SK-N-SH (cell line): ENCODE results near the gene AGT. TPM values are rescaled to one million over a fixed set of nuclear protein-coding genes. Genes with fewer than 3 reads are reported as not detected.

ENCODE experiments used
- CTCF ChIA-PET: fragments of 300-600, 350-600 bp; formaldehyde crosslinking; extraction: SDS; loops from one replicate; lab custom pipeline; 2021; lab: Yijun Ruan, JAX
- POLR2A ChIA-PET: fragments of 350-600 bp; sonication (Branson Sonifier 250); formaldehyde crosslinking; extraction: SDS; loops from one replicate; lab custom pipeline; 2020; ENCODE audit warnings: antibody characterized with exemption, inconsistent platforms; lab: Yijun Ruan, JAX
- DNase-seq: peaks from one replicate; pipeline ENCODE4 v3.0.0; 2012
- H2AFZ ChIP-seq: fragments of 200-600 bp; sonication (generic); 2 replicates; pipeline ENCODE4 v1.8.1; 2016; ENCODE audit warnings: antibody characterized with exemption, mild to moderate bottlenecking, low read depth
- H3F3A ChIP-seq: fragments of 200-600 bp; sonication (generic); replicated peaks from 2 replicates; pipeline ENCODE3; 2016; ENCODE audit warnings: antibody characterized with exemption, mild to moderate bottlenecking; ENCODE audit not compliant: insufficient read depth
- H3K27ac ChIP-seq, 2 experiments: fragments of 200-500 bp in 1 of 2; fragments of 200-600 bp in 1 of 2; sonication (Bioruptor generic) in 1 of 2; sonication (generic), shearing (Covaris generic) in 1 of 2; 2 replicates each; pipeline versions ENCODE4 v1.5.1 to v1.6.1; 2014 to 2016; ENCODE audit warnings: low read depth in 2 of 2, inconsistent platforms in 1 of 2, low read length in 1 of 2, mild to moderate bottlenecking in 1 of 2, mixed read lengths in 1 of 2
- H3K27me3 ChIP-seq: fragments of 200-600 bp; sonication (generic), shearing (Covaris generic); 2 replicates; pipeline ENCODE4 v1.6.1; 2016; ENCODE audit warnings: mixed run types; ENCODE audit not compliant: insufficient read depth
- H3K36me3 ChIP-seq, 2 experiments: fragments of 200-500 bp in 1 of 2; fragments of 200-600 bp in 1 of 2; sonication (Bioruptor generic) in 1 of 2; sonication (generic) in 1 of 2; replicated peaks in 1 of 2; 2 replicates each; pipeline versions ENCODE3 to v1.5.1; 2014 to 2016; ENCODE audit warnings: low read length in 1 of 2, mild to moderate bottlenecking in 1 of 2; ENCODE audit not compliant: insufficient read depth in 2 of 2, control insufficient read depth in 1 of 2
- H3K4me1 ChIP-seq, 2 experiments: fragments of 200-500 bp in 1 of 2; fragments of 200-600 bp in 1 of 2; sonication (Bioruptor generic) in 1 of 2; sonication (generic), shearing (Covaris generic) in 1 of 2; 2 replicates each; pipeline versions ENCODE4 v1.5.1 to v1.6.1; 2014 to 2016; ENCODE audit warnings: low read depth in 1 of 2, low read length in 1 of 2, mixed run types in 1 of 2; ENCODE audit not compliant: insufficient read depth in 2 of 2, control insufficient read depth in 1 of 2
- H3K4me2 ChIP-seq: fragments of 200-600 bp; sonication (generic), shearing (Covaris generic); 2 replicates; pipeline ENCODE4 v1.6.1; 2017; ENCODE audit warnings: mixed run types
- H3K4me3 ChIP-seq, 2 experiments: fragments of 200-500 bp in 1 of 2; fragments of 200-600 bp in 1 of 2; sonication (Bioruptor generic) in 1 of 2; sonication (generic), shearing (Covaris generic) in 1 of 2; 2 replicates each; pipeline versions ENCODE4 v1.5.1 to v1.8.1; 2014 to 2016; ENCODE audit warnings: low read depth in 2 of 2, inconsistent platforms in 1 of 2, low read length in 1 of 2, mild to moderate bottlenecking in 1 of 2, mixed read lengths in 1 of 2, moderate library complexity in 1 of 2
- H3K79me2 ChIP-seq: fragments of 200-600 bp; sonication (generic); 2 replicates; pipeline ENCODE4 v1.8.1; 2017; ENCODE audit warnings: mild to moderate bottlenecking; ENCODE audit not compliant: insufficient read depth
- H3K9ac ChIP-seq: fragments of 200-600 bp; sonication (generic); 2 replicates; pipeline ENCODE4 v1.6.1; 2017; ENCODE audit warnings: mixed run types
- H3K9me2 ChIP-seq: fragments of 200-600 bp; sonication (generic); 2 replicates; pipeline ENCODE4 v1.6.1; 2017; ENCODE audit warnings: mixed run types
- H3K9me3 ChIP-seq: fragments of 200-600 bp; sonication (generic); 2 replicates; pipeline ENCODE4 v1.6.1; 2017; ENCODE audit warnings: mixed run types, mild to moderate bottlenecking, moderate library complexity
- H4K20me1 ChIP-seq: fragments of 200-600 bp; sonication (generic); 2 replicates; pipeline ENCODE4 v1.6.1; 2017; ENCODE audit warnings: mild to moderate bottlenecking, mixed run types; ENCODE audit not compliant: insufficient read depth
- CHD2 ChIP-seq: fragments of 150-350 bp; IDR thresholded peaks from 2 replicates; pipeline ENCODE4 v1.6.1; 2018; ENCODE audit warnings: low read length; ENCODE audit not compliant: partially characterized antibody
- CTCF ChIP-seq: fragments of 200-600 bp; sonication (generic); IDR thresholded peaks from 2 replicates; pipeline ENCODE4 v1.6.1; 2017; ENCODE audit warnings: antibody characterized with exemption, mild to moderate bottlenecking, moderate library complexity
- ELF1 ChIP-seq: IDR thresholded peaks from 2 replicates; pipeline ENCODE4 v1.4.0; 2012
- EP300 ChIP-seq, 2 experiments: IDR thresholded peaks; 2 replicates each; pipeline versions ENCODE4 v1.4.0 to v1.6.1; 2012; ENCODE audit warnings: borderline replicate concordance in 1 of 2, low read depth in 1 of 2, low read length in 1 of 2
- FOSL2 ChIP-seq: IDR thresholded peaks from 2 replicates; pipeline ENCODE4 v1.4.0; 2012; ENCODE audit warnings: low read depth, mild to moderate bottlenecking, moderate library complexity, borderline replicate concordance
- FOXM1 ChIP-seq: IDR thresholded peaks from 2 replicates; pipeline ENCODE4 v1.4.0; 2012; ENCODE audit warnings: low read depth, mild to moderate bottlenecking
- GATA2 ChIP-seq: sonication (generic); formaldehyde crosslinking; IDR thresholded peaks from 2 replicates; pipeline ENCODE4 v1.5.0; 2020; ENCODE audit warnings: mild to moderate bottlenecking, missing genetic modification reagents
- JUND ChIP-seq: IDR thresholded peaks from 2 replicates; pipeline ENCODE4 v1.4.0; 2012
- NFIC ChIP-seq: IDR thresholded peaks from 2 replicates; pipeline ENCODE4 v1.4.0; 2012; ENCODE audit warnings: borderline replicate concordance
- NRF1 ChIP-seq: IDR thresholded peaks from 2 replicates; pipeline ENCODE4 v1.6.1; 2012; ENCODE audit warnings: low read depth, mild to moderate bottlenecking, low read length
- PBX3 ChIP-seq: IDR thresholded peaks from 2 replicates; pipeline ENCODE4; 2012
- POLR2AphosphoS5 ChIP-seq: IDR thresholded peaks from 2 replicates; pipeline ENCODE4 v1.6.1; 2012; ENCODE audit warnings: low read depth, low read length
- RAD21 ChIP-seq: IDR thresholded peaks from 2 replicates; pipeline ENCODE4 v1.6.1; 2012; ENCODE audit warnings: mild to moderate bottlenecking, low read length
- TCF12 ChIP-seq: IDR thresholded peaks from 2 replicates; pipeline ENCODE4 v1.4.0; 2012
- TEAD4 ChIP-seq: IDR thresholded peaks from 2 replicates; pipeline ENCODE4 v1.4.0; 2012; ENCODE audit warnings: mild to moderate bottlenecking, borderline replicate concordance; ENCODE audit not compliant: insufficient read depth
- USF1 ChIP-seq: IDR thresholded peaks from 2 replicates; pipeline ENCODE4 v1.4.0; 2012; ENCODE audit warnings: low read depth, borderline replicate concordance
- ZBTB33 ChIP-seq: IDR thresholded peaks from 2 replicates; pipeline ENCODE4 v1.4.0; 2012; ENCODE audit warnings: low read depth, borderline replicate concordance
- WGBS: methylation state at CpG from one replicate; pipeline ENCODE4 v1.1.6; 2017; ENCODE audit warnings: low lambda C conversion rate; 5-methylcytosine and 5-hydroxymethylcytosine counted together
- polyA plus RNA-seq, 3 experiments: library from polyadenylated mRNA; depleted of rRNA; stranded (reverse); fragments of >200 nt; gene quantifications; 2 replicates each; pipeline ENCODE4 v1.2.3, GENCODE V29; 2012

The AGT gene
- polyA plus RNA-seq, 1 of the 3 experiments (the other 2 are of a cell fraction): 0.39 TPM

- Histone ChIP-seq H3K36me3 (peaks cover 33 to 70% of the 10 kb centered on the region in 2 experiments), H3K9ac (no peak overlapping the region), H3K4me3 (no peak overlapping the region)
- TF ChIP-seq PBX3: no peak
- no peak for TF ChIP-seq FOXM1
- TF ChIP-seq, all 33 proteins: peak for 0
- Histone ChIP-seq H3K9me3 (no peaks in the 10 kb centered on the region), H3K9me2 (no peaks in the 10 kb centered on the region), H3K79me2 (no peaks in the 10 kb centered on the region), H3K27me3 (no peaks in the 10 kb centered on the region), H3K4me2 (no peak overlapping the region), H3F3A (no peaks in the 10 kb centered on the region), H3K4me1 (peaks cover 0 to 10% of the 10 kb centered on the region in 2 experiments; a peak in 1 of 4 replicates), H4K20me1 (no peaks in the 10 kb centered on the region), H3K27ac (no peak overlapping the region), H2AFZ (no peak overlapping the region)
- ChIA-PET POLR2A (no interaction called here), CTCF (no interaction called here)
- no peak for DNase-seq
- 96% methylated on average over 7 of the region's 10 CpGs for WGBS
These were observed 22.3 kb downstream of the AGT start for GRCh38 chr1:230691615-230692014.

- no peaks in the 10 kb centered on the region for H3K9me2 ChIP-seq
- H3K4me3 ChIP-seq: no peak overlapping the region
- peak overlapping the region in 1 of 2 experiments; percentile 56; a peak in 2 of 4 replicates for H3K27ac ChIP-seq
- no peaks in the 10 kb centered on the region for H3K79me2 ChIP-seq
- H3F3A ChIP-seq: no peaks in the 10 kb centered on the region
- H3K4me1 ChIP-seq: peaks cover 0 to 10% of the 10 kb centered on the region in 2 experiments; a peak in 1 of 4 replicates
- TF ChIP-seq CHD2: peak; percentile 18
- peak in 1 of 2 experiments; percentile 22; a peak in 1 of 4 replicates for TF ChIP-seq EP300 (IDR thresholded peaks at IDR 0.05; ENCODE audit: borderline replicate concordance in 1 of 2, low read depth in 1 of 2, low read length in 1 of 2)
- TF ChIP-seq RAD21: peak; percentile 14; the same call in 1 of the 2 replicates
- TF ChIP-seq NFIC: no peak
- no peaks in the 10 kb centered on the region for H3K9me3 ChIP-seq
- ChIA-PET CTCF (interaction anchor here (1.0 to 1.2 kb wide), 2 partner anchors 12 to 21 kb away, joined by 3 to 4 read pairs; no protein-coding TSS in a partner anchor), POLR2A (no interaction called here)
- peak; percentile 64 for DNase-seq
- H3K9ac ChIP-seq: no peak overlapping the region
- H3K27me3 ChIP-seq: no peaks in the 10 kb centered on the region
- H3K36me3 ChIP-seq: peaks cover 43 to 85% of the 10 kb centered on the region in 2 experiments
- H3K4me2 ChIP-seq: no peak overlapping the region
- 82% methylated on average over 9 of the region's 9 CpGs for WGBS
- no peak overlapping the region for H2AFZ ChIP-seq
- H4K20me1 ChIP-seq: no peaks in the 10 kb centered on the region
These were observed 23.8 kb downstream of the AGT start for GRCh38 chr1:230690101-230690500.

GRCh38 chr1:230686747-230687146 lies 27.2 kb downstream of the AGT start:
- POLR2A ChIA-PET: no interaction called here
- Histone ChIP-seq H3K36me3 (peaks cover 55 to 93% of the 10 kb centered on the region in 2 experiments), H3K4me3 (no peak overlapping the region), H3K9ac (no peak overlapping the region), H3K9me3 (no peaks in the 10 kb centered on the region), H3K27ac (no peak overlapping the region), H3K4me2 (no peak overlapping the region), H3K4me1 (peaks cover 9 to 23% of the 10 kb centered on the region in 2 experiments), H2AFZ (no peak overlapping the region), H3K27me3 (no peaks in the 10 kb centered on the region), H3K9me2 (no peaks in the 10 kb centered on the region), H3F3A (peaks cover 2% of the 10 kb centered on the region), H3K79me2 (no peaks in the 10 kb centered on the region), H4K20me1 (peaks cover 4% of the 10 kb centered on the region; the same call in 1 of the 2 replicates)
- CTCF ChIA-PET: no interaction called here
- DNase-seq: no peak
- 89% methylated on average over 5 of the region's 5 CpGs for WGBS
- TF ChIP-seq GATA2 (CRISPR knock-in tag): no peak
- TF ChIP-seq FOXM1: no peak
- TF ChIP-seq POLR2AphosphoS5: no peak
- TF ChIP-seq NRF1: no peak
- no peak for TF ChIP-seq TEAD4
- no peak for TF ChIP-seq ZBTB33
- no peak for TF ChIP-seq JUND
- no peak for TF ChIP-seq CTCF
- no peak for TF ChIP-seq USF1
- TF ChIP-seq FOSL2: no peak
- TF ChIP-seq TCF12: no peak
- no peak for TF ChIP-seq ELF1
- TF ChIP-seq EP300 (IDR thresholded peaks at IDR 0.05; ENCODE audit: borderline replicate concordance in 1 of 2, low read depth in 1 of 2, low read length in 1 of 2): no peak
